SK-N-SH (cell line): ENCODE data around the gene VWA5B2. TPM values are rescaled to one million over a fixed set of nuclear protein-coding genes. Genes with fewer than 3 reads are reported as not detected.

Experiments used
- CTCF ChIA-PET: fragments of 300-600, 350-600 bp; formaldehyde crosslinking; extraction: SDS; loops from one replicate; lab custom pipeline; 2021; lab: Yijun Ruan, JAX
- POLR2A ChIA-PET: fragments of 350-600 bp; sonication (Branson Sonifier 250); formaldehyde crosslinking; extraction: SDS; loops from one replicate; lab custom pipeline; 2020; ENCODE audit warnings: antibody characterized with exemption, inconsistent platforms; lab: Yijun Ruan, JAX
- DNase-seq: peaks from one replicate; pipeline ENCODE4 v3.0.0; 2012
- H2AFZ ChIP-seq: fragments of 200-600 bp; sonication (generic); 2 replicates; pipeline ENCODE4 v1.8.1; 2016; ENCODE audit warnings: antibody characterized with exemption, mild to moderate bottlenecking, low read depth
- H3F3A ChIP-seq: fragments of 200-600 bp; sonication (generic); replicated peaks from 2 replicates; pipeline ENCODE3; 2016; ENCODE audit warnings: antibody characterized with exemption, mild to moderate bottlenecking; ENCODE audit not compliant: insufficient read depth
- H3K27ac ChIP-seq, 2 experiments: fragments of 200-500 bp in 1 of 2; fragments of 200-600 bp in 1 of 2; sonication (Bioruptor generic) in 1 of 2; sonication (generic), shearing (Covaris generic) in 1 of 2; 2 replicates each; pipeline versions ENCODE4 v1.5.1 to v1.6.1; 2014 to 2016; ENCODE audit warnings: low read depth in 2 of 2, inconsistent platforms in 1 of 2, low read length in 1 of 2, mild to moderate bottlenecking in 1 of 2, mixed read lengths in 1 of 2
- H3K27me3 ChIP-seq: fragments of 200-600 bp; sonication (generic), shearing (Covaris generic); 2 replicates; pipeline ENCODE4 v1.6.1; 2016; ENCODE audit warnings: mixed run types; ENCODE audit not compliant: insufficient read depth
- H3K36me3 ChIP-seq, 2 experiments: fragments of 200-500 bp in 1 of 2; fragments of 200-600 bp in 1 of 2; sonication (Bioruptor generic) in 1 of 2; sonication (generic) in 1 of 2; replicated peaks in 1 of 2; 2 replicates each; pipeline versions ENCODE3 to v1.5.1; 2014 to 2016; ENCODE audit warnings: low read length in 1 of 2, mild to moderate bottlenecking in 1 of 2; ENCODE audit not compliant: insufficient read depth in 2 of 2, control insufficient read depth in 1 of 2
- H3K4me1 ChIP-seq, 2 experiments: fragments of 200-500 bp in 1 of 2; fragments of 200-600 bp in 1 of 2; sonication (Bioruptor generic) in 1 of 2; sonication (generic), shearing (Covaris generic) in 1 of 2; 2 replicates each; pipeline versions ENCODE4 v1.5.1 to v1.6.1; 2014 to 2016; ENCODE audit warnings: low read depth in 1 of 2, low read length in 1 of 2, mixed run types in 1 of 2; ENCODE audit not compliant: insufficient read depth in 2 of 2, control insufficient read depth in 1 of 2
- H3K4me2 ChIP-seq: fragments of 200-600 bp; sonication (generic), shearing (Covaris generic); 2 replicates; pipeline ENCODE4 v1.6.1; 2017; ENCODE audit warnings: mixed run types
- H3K4me3 ChIP-seq, 2 experiments: fragments of 200-500 bp in 1 of 2; fragments of 200-600 bp in 1 of 2; sonication (Bioruptor generic) in 1 of 2; sonication (generic), shearing (Covaris generic) in 1 of 2; 2 replicates each; pipeline versions ENCODE4 v1.5.1 to v1.8.1; 2014 to 2016; ENCODE audit warnings: low read depth in 2 of 2, inconsistent platforms in 1 of 2, low read length in 1 of 2, mild to moderate bottlenecking in 1 of 2, mixed read lengths in 1 of 2, moderate library complexity in 1 of 2
- H3K79me2 ChIP-seq: fragments of 200-600 bp; sonication (generic); 2 replicates; pipeline ENCODE4 v1.8.1; 2017; ENCODE audit warnings: mild to moderate bottlenecking; ENCODE audit not compliant: insufficient read depth
- H3K9ac ChIP-seq: fragments of 200-600 bp; sonication (generic); 2 replicates; pipeline ENCODE4 v1.6.1; 2017; ENCODE audit warnings: mixed run types
- H3K9me2 ChIP-seq: fragments of 200-600 bp; sonication (generic); 2 replicates; pipeline ENCODE4 v1.6.1; 2017; ENCODE audit warnings: mixed run types
- H3K9me3 ChIP-seq: fragments of 200-600 bp; sonication (generic); 2 replicates; pipeline ENCODE4 v1.6.1; 2017; ENCODE audit warnings: mixed run types, mild to moderate bottlenecking, moderate library complexity
- H4K20me1 ChIP-seq: fragments of 200-600 bp; sonication (generic); 2 replicates; pipeline ENCODE4 v1.6.1; 2017; ENCODE audit warnings: mild to moderate bottlenecking, mixed run types; ENCODE audit not compliant: insufficient read depth
- ELF1 ChIP-seq: IDR thresholded peaks from 2 replicates; pipeline ENCODE4 v1.4.0; 2012
- EP300 ChIP-seq, 2 experiments: IDR thresholded peaks; 2 replicates each; pipeline versions ENCODE4 v1.4.0 to v1.6.1; 2012; ENCODE audit warnings: borderline replicate concordance in 1 of 2, low read depth in 1 of 2, low read length in 1 of 2
- EZH2phosphoT487 ChIP-seq: fragments of 200-600 bp; sonication (generic); IDR thresholded peaks from 2 replicates; pipeline ENCODE4 v1.6.1; 2017; ENCODE audit warnings: low read depth, mixed run types, mild to moderate bottlenecking, antibody characterized with exemption, moderate library complexity, borderline replicate concordance
- GABPA ChIP-seq: IDR thresholded peaks from 2 replicates; pipeline ENCODE4 v1.4.0; 2012; ENCODE audit warnings: low read depth, mild to moderate bottlenecking
- IRF3 ChIP-seq: fragments of 150-350 bp; IDR thresholded peaks from 2 replicates; pipeline ENCODE4 v1.6.1; 2016; ENCODE audit warnings: mild to moderate bottlenecking, low read depth, low read length
- JUND ChIP-seq: IDR thresholded peaks from 2 replicates; pipeline ENCODE4 v1.4.0; 2012
- NFIC ChIP-seq: IDR thresholded peaks from 2 replicates; pipeline ENCODE4 v1.4.0; 2012; ENCODE audit warnings: borderline replicate concordance
- NRF1 ChIP-seq: IDR thresholded peaks from 2 replicates; pipeline ENCODE4 v1.6.1; 2012; ENCODE audit warnings: low read depth, mild to moderate bottlenecking, low read length
- POLR2AphosphoS5 ChIP-seq: IDR thresholded peaks from 2 replicates; pipeline ENCODE4 v1.6.1; 2012; ENCODE audit warnings: low read depth, low read length
- RAD21 ChIP-seq: IDR thresholded peaks from 2 replicates; pipeline ENCODE4 v1.6.1; 2012; ENCODE audit warnings: mild to moderate bottlenecking, low read length
- RCOR1 ChIP-seq: fragments of 150-350 bp; IDR thresholded peaks from 2 replicates; pipeline ENCODE4 v1.6.1; 2017; ENCODE audit warnings: antibody characterized with exemption, low read length
- RFX5 ChIP-seq: IDR thresholded peaks from 2 replicates; pipeline ENCODE4 v1.6.1; 2012; ENCODE audit warnings: mild to moderate bottlenecking, improper control_type of control experiment, low read length
- RXRA ChIP-seq: IDR thresholded peaks from 2 replicates; pipeline ENCODE4 v1.4.0; 2012; ENCODE audit warnings: low read depth, mild to moderate bottlenecking, borderline replicate concordance
- SMC3 ChIP-seq: IDR thresholded peaks from 2 replicates; pipeline ENCODE4 v1.6.1; 2012; ENCODE audit warnings: low read depth, low read length, improper control_type of control experiment
- TAF1 ChIP-seq: IDR thresholded peaks from 2 replicates; pipeline ENCODE4 v1.6.1; 2012; ENCODE audit warnings: low read depth, mild to moderate bottlenecking, low read length, moderate library complexity, borderline replicate concordance
- TCF12 ChIP-seq: IDR thresholded peaks from 2 replicates; pipeline ENCODE4 v1.4.0; 2012
- TEAD4 ChIP-seq: IDR thresholded peaks from 2 replicates; pipeline ENCODE4 v1.4.0; 2012; ENCODE audit warnings: mild to moderate bottlenecking, borderline replicate concordance; ENCODE audit not compliant: insufficient read depth
- WGBS: methylation state at CpG from one replicate; pipeline ENCODE4 v1.1.6; 2017; ENCODE audit warnings: low lambda C conversion rate; 5-methylcytosine and 5-hydroxymethylcytosine counted together
- polyA plus RNA-seq, 3 experiments: library from polyadenylated mRNA; depleted of rRNA; stranded (reverse); fragments of >200 nt; gene quantifications; 2 replicates each; pipeline ENCODE4 v1.2.3, GENCODE V29; 2012
- TF ChIP-seq, protein P1 (sequence below): IDR thresholded peaks from 2 replicates; pipeline ENCODE4 v1.4.0; 2012; ENCODE audit warnings: low read depth
- TF ChIP-seq, protein P2 (sequence below): IDR thresholded peaks from 2 replicates; pipeline ENCODE4 v1.6.1; 2012; ENCODE audit warnings: mild to moderate bottlenecking, low read depth, low read length, moderate library complexity
- TF ChIP-seq, protein P3 (sequence below): fragments of 150-350 bp; IDR thresholded peaks from 2 replicates; pipeline ENCODE4 v1.6.1; 2017; ENCODE audit warnings: antibody characterized with exemption, low read length, low read depth, borderline replicate concordance

Gene VWA5B2
- polyA plus RNA-seq, 1 of the 3 experiments (the other 2 are of a cell fraction) = 0.08 TPM

- ChIA-PET CTCF (interaction anchor here (0.8 to 2.1 kb wide), 3 partner anchors 8 to 12 kb away, joined by 3 to 11 read pairs (median 3); partner anchors contain the start of gene EEF1AKMT4), POLR2A (no interaction called here)
- TF ChIP-seq TAF1 (no peak), RCOR1 (no peak), ELF1 (no peak), EZH2phosphoT487 (no peak), NRF1 (no peak), TEAD4 (no peak), RXRA (no peak), EP300 (IDR thresholded peaks at IDR 0.05; ENCODE audit: borderline replicate concordance in 1 of 2, low read depth in 1 of 2, low read length in 1 of 2) (no peak), RAD21 (no peak), IRF3 (no peak), SMC3 (no peak), POLR2AphosphoS5 (no peak), RFX5 (no peak), GABPA (no peak), TCF12 (no peak), JUND (no peak), NFIC (no peak)
- TF ChIP-seq, protein P1, sequence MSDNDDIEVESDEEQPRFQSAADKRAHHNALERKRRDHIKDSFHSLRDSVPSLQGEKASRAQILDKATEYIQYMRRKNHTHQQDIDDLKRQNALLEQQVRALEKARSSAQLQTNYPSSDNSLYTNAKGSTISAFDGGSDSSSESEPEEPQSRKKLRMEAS = no peak
- TF ChIP-seq, protein P2, sequence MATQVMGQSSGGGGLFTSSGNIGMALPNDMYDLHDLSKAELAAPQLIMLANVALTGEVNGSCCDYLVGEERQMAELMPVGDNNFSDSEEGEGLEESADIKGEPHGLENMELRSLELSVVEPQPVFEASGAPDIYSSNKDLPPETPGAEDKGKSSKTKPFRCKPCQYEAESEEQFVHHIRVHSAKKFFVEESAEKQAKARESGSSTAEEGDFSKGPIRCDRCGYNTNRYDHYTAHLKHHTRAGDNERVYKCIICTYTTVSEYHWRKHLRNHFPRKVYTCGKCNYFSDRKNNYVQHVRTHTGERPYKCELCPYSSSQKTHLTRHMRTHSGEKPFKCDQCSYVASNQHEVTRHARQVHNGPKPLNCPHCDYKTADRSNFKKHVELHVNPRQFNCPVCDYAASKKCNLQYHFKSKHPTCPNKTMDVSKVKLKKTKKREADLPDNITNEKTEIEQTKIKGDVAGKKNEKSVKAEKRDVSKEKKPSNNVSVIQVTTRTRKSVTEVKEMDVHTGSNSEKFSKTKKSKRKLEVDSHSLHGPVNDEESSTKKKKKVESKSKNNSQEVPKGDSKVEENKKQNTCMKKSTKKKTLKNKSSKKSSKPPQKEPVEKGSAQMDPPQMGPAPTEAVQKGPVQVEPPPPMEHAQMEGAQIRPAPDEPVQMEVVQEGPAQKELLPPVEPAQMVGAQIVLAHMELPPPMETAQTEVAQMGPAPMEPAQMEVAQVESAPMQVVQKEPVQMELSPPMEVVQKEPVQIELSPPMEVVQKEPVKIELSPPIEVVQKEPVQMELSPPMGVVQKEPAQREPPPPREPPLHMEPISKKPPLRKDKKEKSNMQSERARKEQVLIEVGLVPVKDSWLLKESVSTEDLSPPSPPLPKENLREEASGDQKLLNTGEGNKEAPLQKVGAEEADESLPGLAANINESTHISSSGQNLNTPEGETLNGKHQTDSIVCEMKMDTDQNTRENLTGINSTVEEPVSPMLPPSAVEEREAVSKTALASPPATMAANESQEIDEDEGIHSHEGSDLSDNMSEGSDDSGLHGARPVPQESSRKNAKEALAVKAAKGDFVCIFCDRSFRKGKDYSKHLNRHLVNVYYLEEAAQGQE = no peak
- TF ChIP-seq, protein P3, sequence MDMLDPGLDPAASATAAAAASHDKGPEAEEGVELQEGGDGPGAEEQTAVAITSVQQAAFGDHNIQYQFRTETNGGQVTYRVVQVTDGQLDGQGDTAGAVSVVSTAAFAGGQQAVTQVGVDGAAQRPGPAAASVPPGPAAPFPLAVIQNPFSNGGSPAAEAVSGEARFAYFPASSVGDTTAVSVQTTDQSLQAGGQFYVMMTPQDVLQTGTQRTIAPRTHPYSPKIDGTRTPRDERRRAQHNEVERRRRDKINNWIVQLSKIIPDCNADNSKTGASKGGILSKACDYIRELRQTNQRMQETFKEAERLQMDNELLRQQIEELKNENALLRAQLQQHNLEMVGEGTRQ = no peak
Measured at GRCh38 chr3:184239708-184240107, 10.3 kb downstream of the VWA5B2 start.

More at GRCh38 chr3:184239708-184240107, 10.3 kb downstream of the VWA5B2 start:
- Histone ChIP-seq H3K9me3 (no peaks in the 10 kb centered on the region), H3K36me3 (peaks cover 3 to 27% of the 10 kb centered on the region in 2 experiments), H3K27me3 (no peaks in the 10 kb centered on the region), H2AFZ (no peak overlapping the region), H3K4me1 (peaks cover 0 to under 1% of the 10 kb centered on the region in 2 experiments; a peak in 1 of 4 replicates), H4K20me1 (0 out of 2 replicates have a peak, but pooled peaks cover 11% of the 10 kb centered on the region), H3K79me2 (no peaks in the 10 kb centered on the region), H3K27ac (no peak overlapping the region), H3K4me2 (no peak overlapping the region), H3K4me3 (no peak overlapping the region), H3F3A (no peaks in the 10 kb centered on the region), H3K9me2 (no peaks in the 10 kb centered on the region), H3K9ac (no peak overlapping the region)
- no peak for DNase-seq
- WGBS = 74% methylated on average over 4 of the region's 7 CpGs
